ENCODE data around the gene TUG1. TPM values are rescaled to one million over a fixed set of nuclear protein-coding genes. Genes with fewer than 3 reads are reported as not detected.

Gene TUG1
- polyA plus RNA-seq, 1 experiment = 152 TPM

GRCh38 chr22:30990690-30991089 lies 21.6 kb downstream of the TUG1 start:
- POLR2A ChIA-PET = interaction anchor here (0.5 kb wide), 1 partner anchor 169 kb away, joined by 3 read pairs; no protein-coding TSS in a partner anchor

GRCh38 chr22:30992565-30992964 lies 23.5 kb downstream of the TUG1 start:
- TF ChIP-seq, protein P1, sequence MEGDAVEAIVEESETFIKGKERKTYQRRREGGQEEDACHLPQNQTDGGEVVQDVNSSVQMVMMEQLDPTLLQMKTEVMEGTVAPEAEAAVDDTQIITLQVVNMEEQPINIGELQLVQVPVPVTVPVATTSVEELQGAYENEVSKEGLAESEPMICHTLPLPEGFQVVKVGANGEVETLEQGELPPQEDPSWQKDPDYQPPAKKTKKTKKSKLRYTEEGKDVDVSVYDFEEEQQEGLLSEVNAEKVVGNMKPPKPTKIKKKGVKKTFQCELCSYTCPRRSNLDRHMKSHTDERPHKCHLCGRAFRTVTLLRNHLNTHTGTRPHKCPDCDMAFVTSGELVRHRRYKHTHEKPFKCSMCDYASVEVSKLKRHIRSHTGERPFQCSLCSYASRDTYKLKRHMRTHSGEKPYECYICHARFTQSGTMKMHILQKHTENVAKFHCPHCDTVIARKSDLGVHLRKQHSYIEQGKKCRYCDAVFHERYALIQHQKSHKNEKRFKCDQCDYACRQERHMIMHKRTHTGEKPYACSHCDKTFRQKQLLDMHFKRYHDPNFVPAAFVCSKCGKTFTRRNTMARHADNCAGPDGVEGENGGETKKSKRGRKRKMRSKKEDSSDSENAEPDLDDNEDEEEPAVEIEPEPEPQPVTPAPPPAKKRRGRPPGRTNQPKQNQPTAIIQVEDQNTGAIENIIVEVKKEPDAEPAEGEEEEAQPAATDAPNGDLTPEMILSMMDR (IDR thresholded peaks at IDR 0.05; ENCODE audit: low read depth, low read length) = no peak
- ChIA-PET POLR2A (no interaction called here), CTCF (interaction anchor here (0.6 to 1.7 kb wide), 2 partner anchors 13 to 135 kb away, joined by 3 to 5 read pairs; no protein-coding TSS in a partner anchor)
- Histone ChIP-seq H3K27me3 (ENCODE audit: control insufficient read depth, insufficient read depth, low read length) (peaks cover 5% of the 10 kb centered on the region), H3K9me3 (ENCODE audit: control insufficient read depth, insufficient read depth, low read length) (peaks cover 3% of the 10 kb centered on the region; the same call in 1 of the 2 replicates), H3K4me3 (ENCODE audit: low read depth, low read length) (no peak overlapping the region), H3K27ac (ENCODE audit: low read depth, low read length) (no peak overlapping the region)
- DNase-seq (ENCODE audit: low read depth, low spot score) = no peak

More at GRCh38 chr22:30990690-30991089, 21.6 kb downstream of the TUG1 start:
- H3K27me3 ChIP-seq (ENCODE audit: control insufficient read depth, insufficient read depth, low read length) = peaks cover 5% of the 10 kb centered on the region
- no peak overlapping the region for H3K4me3 ChIP-seq (ENCODE audit: low read depth, low read length)
- CTCF ChIA-PET = no interaction called here
- DNase-seq (ENCODE audit: low read depth, low spot score) = no peak
- no peak overlapping the region for H3K27ac ChIP-seq (ENCODE audit: low read depth, low read length)
- peaks cover 3% of the 10 kb centered on the region; the same call in 1 of the 2 replicates for H3K9me3 ChIP-seq (ENCODE audit: control insufficient read depth, insufficient read depth, low read length)
- TF ChIP-seq, protein P1 (IDR thresholded peaks at IDR 0.05; ENCODE audit: low read depth, low read length) = no peak

DNA sequence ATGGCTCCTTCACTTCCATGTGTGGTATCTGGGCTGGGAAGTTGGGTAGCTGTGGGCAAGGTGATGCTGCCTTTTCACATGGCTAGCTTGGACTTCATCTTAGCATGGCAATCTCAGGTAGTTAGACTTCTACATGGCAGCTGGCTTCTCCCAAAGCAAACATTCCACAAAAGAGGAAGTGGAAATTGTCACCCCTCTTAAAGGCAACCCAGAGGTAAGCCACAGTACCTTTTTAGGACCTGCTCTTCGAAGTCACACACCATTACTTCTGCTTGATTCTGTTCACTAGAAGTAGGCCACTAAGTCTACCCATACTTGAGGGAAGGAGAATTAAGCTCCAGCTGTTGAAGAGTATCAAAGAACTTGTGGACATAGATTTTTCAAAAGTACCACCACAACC lies 25.9 kb downstream of the TUG1 start:
- peaks cover 5% of the 10 kb centered on the region for H3K27me3 ChIP-seq (ENCODE audit: control insufficient read depth, insufficient read depth, low read length)
- ChIA-PET CTCF (no interaction called here), POLR2A (no interaction called here)
- no peak overlapping the region for H3K27ac ChIP-seq (ENCODE audit: low read depth, low read length)
- TF ChIP-seq, protein P1 (IDR thresholded peaks at IDR 0.05; ENCODE audit: low read depth, low read length) = no peak
- H3K4me3 ChIP-seq (ENCODE audit: low read depth, low read length) = no peak overlapping the region
- H3K9me3 ChIP-seq (ENCODE audit: control insufficient read depth, insufficient read depth, low read length) = peaks cover 3% of the 10 kb centered on the region; the same call in 1 of the 2 replicates
- DNase-seq (ENCODE audit: low read depth, low spot score) = no peak

DNA sequence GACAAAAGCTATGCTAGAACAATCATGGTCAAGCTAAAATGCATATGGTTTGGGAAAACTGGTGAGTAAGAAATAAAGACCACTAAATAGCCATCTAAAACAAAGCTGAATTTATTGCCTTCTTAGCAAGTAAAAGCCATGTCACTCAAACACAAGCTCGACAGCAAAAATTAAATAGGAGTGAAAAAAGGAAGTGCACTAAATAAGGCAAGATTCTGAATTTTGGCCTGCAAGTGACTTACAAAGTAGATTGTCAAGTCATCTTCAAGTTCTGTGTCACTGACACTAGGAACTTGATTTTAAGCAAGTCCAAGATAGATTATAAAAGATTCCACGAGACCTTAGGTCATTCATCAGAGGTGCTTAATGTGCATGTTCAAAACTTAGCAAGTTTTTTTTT lies 27.4 kb downstream of the TUG1 start:
- POLR2A ChIA-PET = no interaction called here
- Histone ChIP-seq H3K9me3 (ENCODE audit: control insufficient read depth, insufficient read depth, low read length) (peaks cover 3% of the 10 kb centered on the region; the same call in 1 of the 2 replicates), H3K4me3 (ENCODE audit: low read depth, low read length) (no peak overlapping the region), H3K27me3 (ENCODE audit: control insufficient read depth, insufficient read depth, low read length) (peaks cover 5% of the 10 kb centered on the region), H3K27ac (ENCODE audit: low read depth, low read length) (no peak overlapping the region)
- CTCF ChIA-PET = no interaction called here
- TF ChIP-seq, protein P1 (IDR thresholded peaks at IDR 0.05; ENCODE audit: low read depth, low read length) = no peak
- no peak for DNase-seq (ENCODE audit: low read depth, low spot score)

GRCh38 chr22:30998329-30998728 lies 29.3 kb downstream of the TUG1 start:
- H3K27ac ChIP-seq (ENCODE audit: low read depth, low read length) = no peak overlapping the region
- CTCF ChIA-PET = interaction anchor here (0.6 kb wide), 1 partner anchor 414 kb away, joined by 5 read pairs; no protein-coding TSS in a partner anchor
- no peaks in the 10 kb centered on the region for H3K9me3 ChIP-seq (ENCODE audit: control insufficient read depth, insufficient read depth, low read length)
- TF ChIP-seq, protein P1 (IDR thresholded peaks at IDR 0.05; ENCODE audit: low read depth, low read length) = no peak
- H3K4me3 ChIP-seq (ENCODE audit: low read depth, low read length) = no peak overlapping the region
- DNase-seq (ENCODE audit: low read depth, low spot score) = no peak
- POLR2A ChIA-PET = no interaction called here
- peaks cover 5% of the 10 kb centered on the region for H3K27me3 ChIP-seq (ENCODE audit: control insufficient read depth, insufficient read depth, low read length)

All from AG04450 (cell line).